Measurements from ENCODE around the gene OCRL.

DNA sequence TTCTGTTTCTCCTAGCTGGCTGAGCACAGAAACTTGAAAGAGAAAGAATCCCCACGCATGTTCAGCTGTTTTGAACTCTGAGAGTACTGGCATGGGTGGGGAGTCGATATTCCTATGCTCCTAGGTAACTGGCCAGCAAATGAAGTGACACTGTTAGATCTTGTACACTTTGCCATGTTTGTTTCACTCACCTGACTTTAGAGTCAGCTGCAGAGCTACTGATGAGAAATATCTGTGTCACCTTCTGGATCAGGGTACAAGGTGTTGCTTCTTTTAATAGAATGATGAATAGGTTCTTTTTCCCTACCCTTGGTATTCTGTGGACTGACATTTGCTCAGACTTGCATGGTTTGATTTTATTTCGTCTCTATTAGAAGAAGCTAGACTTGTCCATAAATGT is 28.3 kb downstream of the OCRL start:
- TF ChIP-seq, protein P1, sequence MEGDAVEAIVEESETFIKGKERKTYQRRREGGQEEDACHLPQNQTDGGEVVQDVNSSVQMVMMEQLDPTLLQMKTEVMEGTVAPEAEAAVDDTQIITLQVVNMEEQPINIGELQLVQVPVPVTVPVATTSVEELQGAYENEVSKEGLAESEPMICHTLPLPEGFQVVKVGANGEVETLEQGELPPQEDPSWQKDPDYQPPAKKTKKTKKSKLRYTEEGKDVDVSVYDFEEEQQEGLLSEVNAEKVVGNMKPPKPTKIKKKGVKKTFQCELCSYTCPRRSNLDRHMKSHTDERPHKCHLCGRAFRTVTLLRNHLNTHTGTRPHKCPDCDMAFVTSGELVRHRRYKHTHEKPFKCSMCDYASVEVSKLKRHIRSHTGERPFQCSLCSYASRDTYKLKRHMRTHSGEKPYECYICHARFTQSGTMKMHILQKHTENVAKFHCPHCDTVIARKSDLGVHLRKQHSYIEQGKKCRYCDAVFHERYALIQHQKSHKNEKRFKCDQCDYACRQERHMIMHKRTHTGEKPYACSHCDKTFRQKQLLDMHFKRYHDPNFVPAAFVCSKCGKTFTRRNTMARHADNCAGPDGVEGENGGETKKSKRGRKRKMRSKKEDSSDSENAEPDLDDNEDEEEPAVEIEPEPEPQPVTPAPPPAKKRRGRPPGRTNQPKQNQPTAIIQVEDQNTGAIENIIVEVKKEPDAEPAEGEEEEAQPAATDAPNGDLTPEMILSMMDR (IDR thresholded peaks at IDR 0.05), result no peak
- no peak for TF ChIP-seq POLR2A (IDR thresholded peaks at IDR 0.05)

All from testis (tissue), 2 donors.